PC-9 (cell line): Measurements from ENCODE around the gene FBLIM1. TPM values are rescaled to one million over a fixed set of nuclear protein-coding genes. Genes with fewer than 3 reads are reported as not detected.

ENCODE experiments used
- BruUV-seq: library from RNA; stranded (reverse); fragments of 400-500 nt; replicated peaks from 2 replicates; lab custom pipeline; 2021; lab: Mats Ljungman, UMichigan
- CTCF ChIA-PET: fragments of 300-600 bp; sonication (Branson Sonifier 250); formaldehyde crosslinking; loops from one replicate; lab custom pipeline; 2022; ENCODE audit warnings: antibody characterized with exemption; lab: Charles Lee
- POLR2A ChIA-PET: fragments of 300-600 bp; sonication (Branson Sonifier 250); formaldehyde crosslinking; loops from one replicate; lab custom pipeline; 2022; ENCODE audit warnings: antibody characterized with exemption; ENCODE audit not compliant: unreplicated experiment; lab: Charles Lee
- DNase-seq, 2 experiments: peaks; one replicate each; pipeline versions ENCODE4 v3.0.0 to v3.0.0-alpha.2; 2015 to 2022; ENCODE audit warnings: mixed read lengths in 1 of 2
- H2AFZ ChIP-seq: fragments of 200-600 bp; sonication (generic); 2 replicates; pipeline ENCODE4 v1.8.1; 2017; ENCODE audit warnings: antibody characterized with exemption
- H3F3A ChIP-seq: fragments of 200-600 bp; sonication (generic); 2 replicates; pipeline ENCODE4 v1.8.1; 2017; ENCODE audit warnings: antibody characterized with exemption, mild to moderate bottlenecking, low read depth; ENCODE audit not compliant: insufficient read depth
- H3K27ac ChIP-seq: fragments of 200-600 bp; sonication (generic); 2 replicates; pipeline ENCODE4 v1.6.1; 2016; ENCODE audit warnings: mixed run types
- H3K27me3 ChIP-seq: fragments of 200-600 bp; sonication (generic); 2 replicates; pipeline ENCODE4 v1.6.1; 2016; ENCODE audit warnings: low read depth, mixed run types; ENCODE audit not compliant: insufficient read depth
- H3K36me3 ChIP-seq: fragments of 200-600 bp; sonication (generic); 2 replicates; pipeline ENCODE4 v1.6.1; 2016; ENCODE audit warnings: low read depth, mixed run types
- H3K4me1 ChIP-seq: fragments of 200-600 bp; sonication (generic); replicated peaks from 2 replicates; pipeline ENCODE4 v1.6.1; 2016; ENCODE audit warnings: mixed run types; ENCODE audit not compliant: insufficient read depth
- H3K4me2 ChIP-seq: fragments of 200-600 bp; sonication (generic); 2 replicates; pipeline ENCODE4 v1.6.1; 2017; ENCODE audit warnings: mixed run types
- H3K4me3 ChIP-seq: fragments of 200-600 bp; sonication (generic); 2 replicates; pipeline ENCODE4 v1.6.1; 2016; ENCODE audit warnings: mixed run types
- H3K79me2 ChIP-seq: fragments of 200-600 bp; sonication (generic); 2 replicates; pipeline ENCODE4 v1.6.1; 2017; ENCODE audit warnings: low read depth, mixed run types
- H3K9me2 ChIP-seq: fragments of 200-600 bp; sonication (generic); 2 replicates; pipeline ENCODE4 v1.8.1; 2017; ENCODE audit warnings: mild to moderate bottlenecking; ENCODE audit not compliant: insufficient read depth
- H3K9me3 ChIP-seq: fragments of 200-600 bp; sonication (generic); 2 replicates; pipeline ENCODE4 v1.8.1; 2016; ENCODE audit warnings: low read depth; ENCODE audit not compliant: insufficient read depth
- H4K20me1 ChIP-seq: fragments of 200-600 bp; sonication (generic); 2 replicates; pipeline ENCODE4 v1.8.1; 2017; ENCODE audit not compliant: insufficient read depth
- CTCF ChIP-seq: fragments of 200-600 bp; sonication (generic); conservative IDR thresholded peaks from 2 replicates; pipeline ENCODE4 v1.6.1; 2017; ENCODE audit warnings: mixed run types, antibody characterized with exemption, mild to moderate bottlenecking, moderate library complexity
- EZH2 ChIP-seq: fragments of 200-600 bp; sonication (generic); IDR thresholded peaks from 2 replicates; pipeline ENCODE4 v1.8.0; 2017; ENCODE audit warnings: antibody characterized with exemption, low read depth
- intact Hi-C: fragments of 100-400 bp; cut with micrococcal nuclease; formaldehyde crosslinking; loops from one replicate; pipeline ENCODE4 v1.10.0; 2022; ENCODE audit not compliant: unreplicated experiment
- total RNA-seq: library from RNA; stranded (reverse); gene quantifications from 2 replicates; pipeline ENCODE4 v1.2.3, GENCODE V29; 2021

FBLIM1 gene
- total RNA-seq, 1 experiment from 2014 or later: 57.2 TPM

- no peaks in the 10 kb centered on the region for H3K79me2 ChIP-seq
- CTCF ChIA-PET: no interaction called here
- no TSS peak for BruUV-seq
Measured at GRCh38 chr1:15726508-15726907, 32.1 kb upstream of the FBLIM1 start.

GRCh38 chr1:15727021-15727420 lies 31.6 kb upstream of the FBLIM1 start:
- CTCF ChIA-PET: no interaction called here
- Histone ChIP-seq H3K79me2 (no peaks in the 10 kb centered on the region), H3K9me2 (no peaks in the 10 kb centered on the region), H3K27me3 (no peaks in the 10 kb centered on the region), H3K4me1 (no peaks in the 10 kb centered on the region), H2AFZ (no peak overlapping the region), H3F3A (no peaks in the 10 kb centered on the region), H3K9me3 (no peaks in the 10 kb centered on the region), H3K36me3 (no peaks in the 10 kb centered on the region), H3K4me3 (no peak overlapping the region), H3K27ac (no peak overlapping the region), H3K4me2 (no peak overlapping the region), H4K20me1 (no peaks in the 10 kb centered on the region)
- no peak for DNase-seq
- intact Hi-C loops: no loop called here
- POLR2A ChIA-PET: no interaction called here
- no peak for TF ChIP-seq CTCF
- no peak for TF ChIP-seq EZH2
- no TSS peak for BruUV-seq

More at GRCh38 chr1:15726508-15726907, 32.1 kb upstream of the FBLIM1 start:
- Histone ChIP-seq H3F3A (no peaks in the 10 kb centered on the region), H3K4me1 (no peaks in the 10 kb centered on the region), H3K27ac (no peak overlapping the region), H4K20me1 (no peaks in the 10 kb centered on the region), H3K9me2 (no peaks in the 10 kb centered on the region), H3K36me3 (no peaks in the 10 kb centered on the region), H3K4me3 (no peak overlapping the region), H3K27me3 (no peaks in the 10 kb centered on the region), H3K9me3 (no peaks in the 10 kb centered on the region), H3K4me2 (no peak overlapping the region), H2AFZ (no peak overlapping the region)
- DNase-seq: no peak
- intact Hi-C loops: no loop called here
- POLR2A ChIA-PET: no interaction called here
- TF ChIP-seq CTCF (no peak), EZH2 (no peak)

GRCh38 chr1:15727424-15727823 lies 31.2 kb upstream of the FBLIM1 start:
- Histone ChIP-seq H3K27ac (no peak overlapping the region), H2AFZ (no peak overlapping the region), H3K79me2 (no peaks in the 10 kb centered on the region), H3K4me3 (no peak overlapping the region), H3K36me3 (no peaks in the 10 kb centered on the region), H3K9me3 (no peaks in the 10 kb centered on the region), H4K20me1 (no peaks in the 10 kb centered on the region), H3F3A (no peaks in the 10 kb centered on the region), H3K9me2 (no peaks in the 10 kb centered on the region), H3K4me1 (no peaks in the 10 kb centered on the region), H3K27me3 (no peaks in the 10 kb centered on the region), H3K4me2 (no peak overlapping the region)
- intact Hi-C loops: no loop called here
- no peak for DNase-seq
- POLR2A ChIA-PET: no interaction called here
- no peak for TF ChIP-seq EZH2
- no peak for TF ChIP-seq CTCF
- BruUV-seq: no TSS peak
- CTCF ChIA-PET: no interaction called here
